GM12878 (cell line): Measurements from ENCODE around the gene KATNB1. TPM values are rescaled to one million over a fixed set of nuclear protein-coding genes. Genes with fewer than 3 reads are reported as not detected.

Experiments
- ATAC-seq: fragments of 200-7000 bp; cut with Tn5 transposase; 3 replicates; pipeline ENCODE4 v1.9.1; 2020; ENCODE audit warnings: mild to moderate bottlenecking, moderate library complexity
- BruUV-seq: library from RNA; stranded (reverse); fragments of 400-500 nt; replicated peaks from 2 replicates; lab custom pipeline; 2021; lab: Mats Ljungman, UMichigan
- CTCF ChIA-PET: fragments of 300-600 bp; sonication (Branson Sonifier 250); formaldehyde crosslinking; extraction: SDS; loops from one replicate; lab custom pipeline; 2021; ENCODE audit warnings: inconsistent platforms; lab: Yijun Ruan, JAX
- POLR2A ChIA-PET: fragments of 350-600 bp; formaldehyde crosslinking; extraction: SDS; loops from one replicate; lab custom pipeline; 2021; ENCODE audit warnings: inconsistent platforms; lab: Charles Lee
- RAD21 ChIA-PET: fragments of 300-600 bp; sonication (Branson Sonifier 250); formaldehyde crosslinking; loops from one replicate; lab custom pipeline; 2023; ENCODE audit warnings: antibody characterized with exemption; ENCODE audit not compliant: unreplicated experiment; lab: Charles Lee
- SMC1A ChIA-PET: fragments of 300-600 bp; sonication (Branson Sonifier 250); formaldehyde crosslinking; loops from one replicate; lab custom pipeline; 2023; ENCODE audit not compliant: unreplicated experiment, uncharacterized antibody; lab: Charles Lee
- DNase-seq: peaks from one replicate; pipeline ENCODE4 v3.0.0-alpha.2; 2011; ENCODE audit warnings: low read depth, low spot score
- FAIRE-seq: peaks from 3 replicates; lab custom pipeline; 2011; peaks lifted over from hg19 to GRCh38; lab: Jason Lieb, UNC
- H2AFZ ChIP-seq: 2 replicates; pipeline ENCODE4 v1.6.0; 2011; ENCODE audit warnings: low read depth, low read length, control low read depth; ENCODE audit not compliant: control insufficient read depth
- H3K27ac ChIP-seq: 2 replicates; pipeline ENCODE4 v1.5.1; 2011; ENCODE audit warnings: control low read depth; ENCODE audit not compliant: control insufficient read depth, insufficient read depth
- H3K27me3 ChIP-seq, 2 experiments: replicated peaks in 1 of 2; 2 replicates each; pipeline versions ENCODE4 v1.6.0 to v1.6.1; 2011; ENCODE audit warnings: low read length in 1 of 2; ENCODE audit not compliant: control insufficient read depth in 2 of 2, insufficient read depth in 2 of 2
- H3K36me3 ChIP-seq, 2 experiments: 2 replicates each; pipeline ENCODE4 v1.5.1; 2011; ENCODE audit warnings: low read length in 1 of 2; ENCODE audit not compliant: control insufficient read depth in 2 of 2, insufficient read depth in 2 of 2
- H3K4me1 ChIP-seq: 2 replicates; pipeline ENCODE4 v1.6.1; 2011; ENCODE audit warnings: mild to moderate bottlenecking, low read length, moderate library complexity, mixed read lengths; ENCODE audit not compliant: control insufficient read depth, insufficient read depth
- H3K4me2 ChIP-seq: 2 replicates; pipeline ENCODE4 v1.6.0; 2011; ENCODE audit warnings: control low read depth; ENCODE audit not compliant: control insufficient read depth, insufficient read depth
- H3K4me3 ChIP-seq: fragments of 200-600 bp; sonication (generic); 2 replicates; pipeline ENCODE4 v1.5.1; 2016
- H3K79me2 ChIP-seq: 2 replicates; pipeline ENCODE4 v1.6.0; 2011; ENCODE audit warnings: low read length; ENCODE audit not compliant: control insufficient read depth, insufficient read depth
- H3K9ac ChIP-seq: 2 replicates; pipeline ENCODE4 v1.8.0; 2011; ENCODE audit warnings: low read length, control low read depth, mixed read lengths; ENCODE audit not compliant: control insufficient read depth, insufficient read depth
- H3K9me3 ChIP-seq: replicated peaks from 3 replicates; pipeline ENCODE4 v1.5.1; 2011; ENCODE audit warnings: mild to moderate bottlenecking, low read length; ENCODE audit not compliant: control insufficient read depth, insufficient read depth
- H4K20me1 ChIP-seq: 2 replicates; pipeline ENCODE4 v1.6.0; 2011; ENCODE audit not compliant: control insufficient read depth, insufficient read depth
- BHLHE40 ChIP-seq, 2 experiments: fragments of 450-650 bp in 1 of 2; IDR thresholded peaks; 2 replicates each; pipeline ENCODE4 v1.6.1; 2011 to 2017; ENCODE audit warnings: low read depth in 2 of 2, borderline replicate concordance in 1 of 2, improper control_type of control experiment in 1 of 2, low read length in 1 of 2, mild to moderate bottlenecking in 1 of 2
- CREB1 ChIP-seq: IDR thresholded peaks from 2 replicates; pipeline ENCODE4 v1.6.1; 2012; ENCODE audit warnings: low read depth, mild to moderate bottlenecking, inconsistent platforms
- FOXM1 ChIP-seq: IDR thresholded peaks from 2 replicates; pipeline ENCODE4 v1.6.1; 2012; ENCODE audit warnings: low read depth, mild to moderate bottlenecking, inconsistent platforms, low read length, moderate library complexity
- HDAC6 ChIP-seq: fragments of 200-600 bp; sonication (generic); IDR thresholded peaks from one replicate; pipeline ENCODE4 v1.8.0; 2017; ENCODE audit warnings: antibody characterized with exemption; ENCODE audit not compliant: unreplicated experiment
- IKZF2 ChIP-seq, 2 experiments: fragments of 450-650 bp; IDR thresholded peaks; 2 replicates each; pipeline ENCODE4 v1.6.1; 2017; ENCODE audit warnings: mild to moderate bottlenecking in 2 of 2, moderate library complexity in 2 of 2
- MXI1 ChIP-seq: fragments of 150-350 bp; IDR thresholded peaks from 2 replicates; pipeline ENCODE4 v1.6.1; 2011; ENCODE audit warnings: low read depth, mild to moderate bottlenecking, inconsistent platforms, low read length, improper control_type of control experiment
- MYB ChIP-seq: fragments of 150-350 bp; IDR thresholded peaks from 2 replicates; pipeline ENCODE4 v1.6.1; 2014; ENCODE audit warnings: mild to moderate bottlenecking, low read depth, low read length, borderline replicate concordance
- NFYA ChIP-seq: IDR thresholded peaks from 2 replicates; pipeline ENCODE4 v1.6.1; 2011; ENCODE audit warnings: low read depth, mild to moderate bottlenecking, low read length, improper control_type of control experiment, borderline replicate concordance
- NRF1 ChIP-seq: conservative IDR thresholded peaks from 2 replicates; pipeline ENCODE4 v1.6.1; 2011; ENCODE audit warnings: mild to moderate bottlenecking, low read depth, low read length, improper control_type of control experiment
- ZNF622 ChIP-seq: fragments of 450-650 bp; IDR thresholded peaks from 2 replicates; pipeline ENCODE4 v1.6.1; 2017; ENCODE audit warnings: mild to moderate bottlenecking, inconsistent platforms
- ZSCAN29 ChIP-seq: fragments of 450-650 bp; IDR thresholded peaks from 2 replicates; pipeline ENCODE4 v1.6.1; 2017; ENCODE audit warnings: mild to moderate bottlenecking, moderate library complexity
- WGBS: methylation state at CpG from one replicate; pipeline ENCODE4 v1.1.6; 2016; ENCODE audit warnings: low lambda C conversion rate; ENCODE audit not compliant: insufficient replicate concordance, insufficient coverage; ENCODE audit errors: missing lambda C conversion rate; 5-methylcytosine and 5-hydroxymethylcytosine counted together
- in situ Hi-C: fragments of 300-500 bp; cut with MboI; formaldehyde crosslinking; loops from 9 replicates; pipeline ENCODE4 v1.14.3; 2018; ENCODE audit warnings: mixed read lengths
- intact Hi-C: fragments of 100-400 bp; cut with micrococcal nuclease; formaldehyde crosslinking; loops from one replicate; pipeline ENCODE4 v1.14.2; 2022; ENCODE audit not compliant: unreplicated experiment
- polyA plus RNA-seq, 11 experiments: library from polyadenylated mRNA; depleted of rRNA in 4 of 11; unstranded in 6 of 11; stranded (reverse) in 5 of 11; fragments of >200 nt; fragmentation: Nextera tagmentation in 4 of 11; fragmentation: Illumina TruSeq in 1 of 11; extraction: Ambion mirVana in 4 of 11; extraction: Trizol in 1 of 11; gene quantifications; 1 replicate in 1 of 11; 2 replicates in 10 of 11; pipeline versions ENCODE4 v1.2.1 to v1.2.3, GENCODE V29; 2011 to 2016; ENCODE audit warnings: inconsistent platforms in 2 of 11, missing spikeins in 2 of 11, low read depth in 1 of 11
- total RNA-seq, 4 experiments: library from RNA; depleted of rRNA in 3 of 4; stranded (reverse); fragments of >200 nt in 3 of 4; fragmentation: Illumina TruSeq in 1 of 4; extraction: Trizol in 1 of 4; gene quantifications; 2 replicates each; pipeline versions ENCODE4 v1.2.1 to v1.2.3, GENCODE V29; 2013 to 2021
- TF ChIP-seq, protein P1 (sequence below): fragments of 450-650 bp; IDR thresholded peaks from 2 replicates; pipeline ENCODE4 v1.6.1; 2017; ENCODE audit warnings: mild to moderate bottlenecking, moderate library complexity
- TF ChIP-seq, protein P2 (sequence below): IDR thresholded peaks from 2 replicates; pipeline ENCODE4 v1.6.1; 2011; ENCODE audit warnings: mild to moderate bottlenecking, low read depth, low read length, moderate library complexity; ENCODE audit not compliant: insufficient replicate concordance
- TF ChIP-seq, protein P3 (sequence below): fragments of 450-650 bp; formaldehyde crosslinking; IDR thresholded peaks from 2 replicates; pipeline ENCODE4 v1.4.0; 2022; ENCODE audit warnings: mild to moderate bottlenecking, moderate library complexity

KATNB1 gene
- total and polyA plus RNA-seq, 10 of the 15 experiments (the other 5 are each of a cell fraction or from before 2014, with no cell fraction given), result 0.71 to 46.5 (median 19.5) TPM

DNA sequence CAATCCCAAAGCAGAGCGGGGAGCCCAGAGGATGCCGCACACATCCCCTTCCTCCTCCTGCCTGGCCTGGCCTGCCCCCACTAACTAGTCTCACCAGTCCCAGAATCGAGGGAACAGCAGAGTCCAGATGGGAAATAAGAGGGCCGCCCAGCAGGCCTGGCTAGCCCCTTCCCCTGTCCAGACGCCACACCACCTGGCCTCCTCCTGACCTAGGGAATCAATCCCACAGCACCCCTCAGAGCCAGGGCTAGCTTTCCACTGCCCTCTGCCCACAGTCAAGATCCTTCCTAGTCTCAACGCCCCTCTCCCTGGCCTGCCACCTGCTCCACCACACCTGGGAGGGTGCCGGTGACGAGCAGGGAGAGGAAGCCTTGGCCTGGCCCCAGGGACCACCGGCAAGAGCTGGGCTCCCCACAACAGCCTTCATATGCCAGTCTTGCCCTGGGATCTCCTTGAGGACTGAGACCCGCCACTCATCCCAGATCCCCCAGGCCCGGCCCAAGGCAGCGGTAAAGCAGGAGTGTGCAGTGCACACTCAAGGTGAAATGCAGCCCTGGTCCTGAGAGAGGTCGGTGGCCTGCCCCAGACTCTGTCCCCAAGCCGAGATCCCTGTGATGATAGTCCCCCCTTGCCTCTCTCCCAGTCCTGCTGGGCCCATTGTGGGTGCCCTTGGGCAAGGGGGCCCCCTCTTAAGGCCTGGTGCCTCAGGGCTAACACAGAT, 27.9 kb downstream of the KATNB1 start (continued):
- TF ChIP-seq NRF1 (no peak), ZSCAN29 (no peak), IKZF2 (IDR thresholded peaks at IDR 0.05) (no peak), ZNF622 (no peak)
- TF ChIP-seq, all 136 proteins: peak for 0

DNA sequence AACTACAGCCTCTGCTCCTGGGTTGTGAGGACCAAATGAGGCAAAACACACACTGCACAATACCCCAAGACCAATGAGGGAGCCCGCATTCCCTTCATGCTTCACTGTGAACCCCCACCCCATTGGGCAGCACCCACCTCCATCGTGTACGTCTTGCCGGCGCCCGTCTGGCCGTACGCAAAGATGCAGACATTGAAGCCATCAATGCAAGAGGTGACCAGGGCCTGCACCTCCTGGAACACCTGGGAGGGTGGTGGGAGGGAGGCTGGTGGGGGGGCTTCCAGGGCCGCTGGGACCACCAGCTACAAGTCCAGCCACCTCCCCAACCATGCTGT, 28.4 kb downstream of the KATNB1 start:
- Histone ChIP-seq H3K9me3 (no peaks in the 10 kb centered on the region), H3K4me1 (no peaks in the 10 kb centered on the region), H3K27me3 (no peaks in the 10 kb centered on the region), H3K4me2 (no peak overlapping the region), H3K9ac (no peak overlapping the region), H3K79me2 (no peaks in the 10 kb centered on the region), H3K27ac (no peak overlapping the region), H3K36me3 (no peaks in the 10 kb centered on the region), H2AFZ (no peak overlapping the region), H4K20me1 (no peaks in the 10 kb centered on the region), H3K4me3 (no peak overlapping the region)
- SMC1A ChIA-PET, result no interaction called here
- CTCF ChIA-PET, result no interaction called here
- no peak for ATAC-seq
- BruUV-seq, result no TSS peak
- RAD21 ChIA-PET, result no interaction called here
- no peak for DNase-seq
- POLR2A ChIA-PET, result no interaction called here
- WGBS, result 72% methylated on average over 9 of the region's 9 CpGs
- FAIRE-seq, result no peak
- in situ Hi-C loops, result no loop called here
- intact Hi-C loops, result no loop called here
- TF ChIP-seq, protein P1, sequence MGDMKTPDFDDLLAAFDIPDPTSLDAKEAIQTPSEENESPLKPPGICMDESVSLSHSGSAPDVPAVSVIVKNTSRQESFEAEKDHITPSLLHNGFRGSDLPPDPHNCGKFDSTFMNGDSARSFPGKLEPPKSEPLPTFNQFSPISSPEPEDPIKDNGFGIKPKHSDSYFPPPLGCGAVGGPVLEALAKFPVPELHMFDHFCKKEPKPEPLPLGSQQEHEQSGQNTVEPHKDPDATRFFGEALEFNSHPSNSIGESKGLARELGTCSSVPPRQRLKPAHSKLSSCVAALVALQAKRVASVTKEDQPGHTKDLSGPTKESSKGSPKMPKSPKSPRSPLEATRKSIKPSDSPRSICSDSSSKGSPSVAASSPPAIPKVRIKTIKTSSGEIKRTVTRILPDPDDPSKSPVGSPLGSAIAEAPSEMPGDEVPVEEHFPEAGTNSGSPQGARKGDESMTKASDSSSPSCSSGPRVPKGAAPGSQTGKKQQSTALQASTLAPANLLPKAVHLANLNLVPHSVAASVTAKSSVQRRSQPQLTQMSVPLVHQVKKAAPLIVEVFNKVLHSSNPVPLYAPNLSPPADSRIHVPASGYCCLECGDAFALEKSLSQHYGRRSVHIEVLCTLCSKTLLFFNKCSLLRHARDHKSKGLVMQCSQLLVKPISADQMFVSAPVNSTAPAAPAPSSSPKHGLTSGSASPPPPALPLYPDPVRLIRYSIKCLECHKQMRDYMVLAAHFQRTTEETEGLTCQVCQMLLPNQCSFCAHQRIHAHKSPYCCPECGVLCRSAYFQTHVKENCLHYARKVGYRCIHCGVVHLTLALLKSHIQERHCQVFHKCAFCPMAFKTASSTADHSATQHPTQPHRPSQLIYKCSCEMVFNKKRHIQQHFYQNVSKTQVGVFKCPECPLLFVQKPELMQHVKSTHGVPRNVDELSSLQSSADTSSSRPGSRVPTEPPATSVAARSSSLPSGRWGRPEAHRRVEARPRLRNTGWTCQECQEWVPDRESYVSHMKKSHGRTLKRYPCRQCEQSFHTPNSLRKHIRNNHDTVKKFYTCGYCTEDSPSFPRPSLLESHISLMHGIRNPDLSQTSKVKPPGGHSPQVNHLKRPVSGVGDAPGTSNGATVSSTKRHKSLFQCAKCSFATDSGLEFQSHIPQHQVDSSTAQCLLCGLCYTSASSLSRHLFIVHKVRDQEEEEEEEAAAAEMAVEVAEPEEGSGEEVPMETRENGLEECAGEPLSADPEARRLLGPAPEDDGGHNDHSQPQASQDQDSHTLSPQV, result no peak
- TF ChIP-seq BHLHE40 (IDR thresholded peaks at IDR 0.05; ENCODE audit: borderline replicate concordance in 1 of 2, low read depth in 2 of 2, low read length in 1 of 2), result no peak
- no peak for TF ChIP-seq CREB1
- TF ChIP-seq, protein P2, sequence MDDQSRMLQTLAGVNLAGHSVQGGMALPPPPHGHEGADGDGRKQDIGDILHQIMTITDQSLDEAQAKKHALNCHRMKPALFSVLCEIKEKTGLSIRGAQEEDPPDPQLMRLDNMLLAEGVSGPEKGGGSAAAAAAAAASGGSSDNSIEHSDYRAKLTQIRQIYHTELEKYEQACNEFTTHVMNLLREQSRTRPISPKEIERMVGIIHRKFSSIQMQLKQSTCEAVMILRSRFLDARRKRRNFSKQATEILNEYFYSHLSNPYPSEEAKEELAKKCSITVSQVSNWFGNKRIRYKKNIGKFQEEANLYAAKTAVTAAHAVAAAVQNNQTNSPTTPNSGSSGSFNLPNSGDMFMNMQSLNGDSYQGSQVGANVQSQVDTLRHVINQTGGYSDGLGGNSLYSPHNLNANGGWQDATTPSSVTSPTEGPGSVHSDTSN, result no peak
- no peak for TF ChIP-seq FOXM1
- TF ChIP-seq MYB, result no peak
- no peak for TF ChIP-seq HDAC6
- TF ChIP-seq NFYA, result no peak
- TF ChIP-seq, protein P3, sequence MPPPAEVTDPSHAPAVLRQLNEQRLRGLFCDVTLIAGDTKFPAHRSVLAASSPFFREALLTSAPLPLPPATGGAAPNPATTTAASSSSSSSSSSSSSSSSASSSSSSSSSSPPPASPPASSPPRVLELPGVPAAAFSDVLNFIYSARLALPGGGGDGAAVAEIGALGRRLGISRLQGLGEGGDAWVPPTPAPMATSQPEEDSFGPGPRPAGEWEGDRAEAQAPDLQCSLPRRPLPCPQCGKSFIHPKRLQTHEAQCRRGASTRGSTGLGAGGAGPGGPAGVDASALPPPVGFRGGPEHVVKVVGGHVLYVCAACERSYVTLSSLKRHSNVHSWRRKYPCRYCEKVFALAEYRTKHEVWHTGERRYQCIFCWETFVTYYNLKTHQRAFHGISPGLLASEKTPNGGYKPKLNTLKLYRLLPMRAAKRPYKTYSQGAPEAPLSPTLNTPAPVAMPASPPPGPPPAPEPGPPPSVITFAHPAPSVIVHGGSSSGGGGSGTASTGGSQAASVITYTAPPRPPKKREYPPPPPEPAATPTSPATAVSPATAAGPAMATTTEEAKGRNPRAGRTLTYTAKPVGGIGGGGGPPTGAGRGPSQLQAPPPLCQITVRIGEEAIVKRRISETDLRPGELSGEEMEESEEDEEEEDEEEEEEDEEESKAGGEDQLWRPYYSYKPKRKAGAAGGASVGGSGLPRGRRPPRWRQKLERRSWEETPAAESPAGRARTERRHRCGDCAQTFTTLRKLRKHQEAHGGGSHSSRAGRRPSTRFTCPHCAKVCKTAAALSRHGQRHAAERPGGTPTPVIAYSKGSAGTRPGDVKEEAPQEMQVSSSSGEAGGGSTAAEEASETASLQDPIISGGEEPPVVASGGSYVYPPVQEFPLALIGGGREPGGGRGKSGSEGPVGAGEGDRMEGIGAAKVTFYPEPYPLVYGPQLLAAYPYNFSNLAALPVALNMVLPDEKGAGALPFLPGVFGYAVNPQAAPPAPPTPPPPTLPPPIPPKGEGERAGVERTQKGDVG (CRISPR knock-in tag), result no peak
- TF ChIP-seq MXI1, result no peak
